Ishikawa (cell line): ENCODE measurements around the gene KCNMB2.

Source experiments
- EP300 ChIP-seq: IDR thresholded peaks from 2 replicates; pipeline ENCODE4 v1.6.1; 2012; ENCODE audit warnings: borderline replicate concordance
- FOXM1 ChIP-seq: IDR thresholded peaks from 2 replicates; pipeline ENCODE4 v1.6.1; 2012; ENCODE audit warnings: low read depth, borderline replicate concordance
- RAD21 ChIP-seq: IDR thresholded peaks from 2 replicates; pipeline ENCODE4 v1.6.1; 2012; ENCODE audit warnings: low read depth
- TAF1 ChIP-seq: IDR thresholded peaks from 2 replicates; pipeline ENCODE4 v1.6.1; 2012; ENCODE audit warnings: low read depth, mild to moderate bottlenecking
- TCF12 ChIP-seq: IDR thresholded peaks from 2 replicates; pipeline ENCODE4 v1.6.1; 2012; ENCODE audit warnings: low read depth
- TF ChIP-seq, protein P1 (sequence below): IDR thresholded peaks from 2 replicates; pipeline ENCODE4 v1.6.1; 2012

GRCh38 chr3:178736300-178736699 is 200.1 kb downstream of the KCNMB2 start:
- TF ChIP-seq TAF1 = no peak
- TF ChIP-seq TCF12 = no peak
- TF ChIP-seq RAD21 = no peak
- TF ChIP-seq EP300 = no peak
- TF ChIP-seq FOXM1 = no peak
- TF ChIP-seq, protein P1, sequence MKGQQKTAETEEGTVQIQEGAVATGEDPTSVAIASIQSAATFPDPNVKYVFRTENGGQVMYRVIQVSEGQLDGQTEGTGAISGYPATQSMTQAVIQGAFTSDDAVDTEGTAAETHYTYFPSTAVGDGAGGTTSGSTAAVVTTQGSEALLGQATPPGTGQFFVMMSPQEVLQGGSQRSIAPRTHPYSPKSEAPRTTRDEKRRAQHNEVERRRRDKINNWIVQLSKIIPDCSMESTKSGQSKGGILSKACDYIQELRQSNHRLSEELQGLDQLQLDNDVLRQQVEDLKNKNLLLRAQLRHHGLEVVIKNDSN = no peak
